ENCODE measurements around the gene JAG2.

- TF ChIP-seq POLR2AphosphoS5 (IDR thresholded peaks at IDR 0.05; ENCODE audit: borderline replicate concordance, low read depth, low read length) (no peak), EZH2 (IDR thresholded peaks at IDR 0.05) (no peak), FOXP2 (optimal IDR thresholded peaks at IDR 0.05; ENCODE audit: control extremely low read depth, extremely low read length, insufficient read depth) (no peak)
Measured at GRCh38 chr14:105187935-105188524, 19.5 kb upstream of the JAG2 start.
